Loucy (cell line): ENCODE results near the gene SORBS1.

ENCODE experiments used
- H2AFZ ChIP-seq: fragments of 200-600 bp; sonication (generic); 2 replicates; pipeline ENCODE4 v1.6.0; 2016; ENCODE audit warnings: antibody characterized with exemption, mild to moderate bottlenecking, low read length, moderate library complexity
- H3F3A ChIP-seq: fragments of 200-600 bp; 2 replicates; pipeline ENCODE4 v1.6.0; 2016; ENCODE audit warnings: antibody characterized with exemption, low read depth, mild to moderate bottlenecking
- H3K27me3 ChIP-seq: fragments of 200-600 bp; sonication (generic); 2 replicates; pipeline ENCODE4 v1.6.1; 2014; ENCODE audit warnings: low read length, mild to moderate bottlenecking; ENCODE audit not compliant: insufficient read depth, poor library complexity, severe bottlenecking
- H3K36me3 ChIP-seq: fragments of 200-600 bp; sonication (generic); 2 replicates; pipeline ENCODE4 v1.6.1; 2016; ENCODE audit warnings: low read length; ENCODE audit not compliant: insufficient read depth
- H3K4me1 ChIP-seq: fragments of 200-600 bp; sonication (generic); 2 replicates; pipeline ENCODE4 v1.5.1; 2014; ENCODE audit warnings: low read length, mild to moderate bottlenecking; ENCODE audit not compliant: insufficient read depth, poor library complexity, severe bottlenecking
- H3K4me2 ChIP-seq: fragments of 200-600 bp; sonication (generic); 2 replicates; pipeline ENCODE4 v1.6.0; 2014; ENCODE audit warnings: antibody characterized with exemption, low read length, low read depth, mild to moderate bottlenecking; ENCODE audit not compliant: poor library complexity, severe bottlenecking
- H3K4me3 ChIP-seq: fragments of 200-600 bp; sonication (generic); 2 replicates; pipeline ENCODE4 v1.5.1; 2014; ENCODE audit warnings: low read length, mild to moderate bottlenecking, mixed read lengths; ENCODE audit not compliant: poor library complexity, severe bottlenecking
- H3K79me2 ChIP-seq: fragments of 200-600 bp; sonication (generic); 2 replicates; pipeline ENCODE4 v1.6.1; 2014; ENCODE audit warnings: low read length; ENCODE audit not compliant: insufficient read depth
- H3K9ac ChIP-seq: fragments of 200-600 bp; sonication (generic); 2 replicates; pipeline ENCODE4 v1.6.0; 2014; ENCODE audit warnings: mild to moderate bottlenecking, low read depth, low read length, moderate library complexity; ENCODE audit not compliant: poor library complexity, severe bottlenecking
- H3K9me2 ChIP-seq: fragments of 200-600 bp; sonication (generic); replicated peaks from 2 replicates; pipeline ENCODE4 v1.6.1; 2016; ENCODE audit warnings: low read depth, low read length, mixed read lengths
- H3K9me3 ChIP-seq: fragments of 200-600 bp; sonication (generic); 2 replicates; pipeline ENCODE4 v1.6.1; 2014; ENCODE audit warnings: mild to moderate bottlenecking, antibody characterized with exemption, low read length, low read depth; ENCODE audit not compliant: insufficient read depth
- H4K20me1 ChIP-seq: fragments of 200-600 bp; sonication (generic); 2 replicates; pipeline ENCODE4 v1.6.0; 2014; ENCODE audit warnings: antibody characterized with exemption, low read length, mild to moderate bottlenecking; ENCODE audit not compliant: insufficient read depth, poor library complexity, severe bottlenecking
- EZH2phosphoT487 ChIP-seq: fragments of 200-600 bp; IDR thresholded peaks from 2 replicates; pipeline ENCODE4 v1.6.1; 2018; ENCODE audit warnings: antibody characterized with exemption, mild to moderate bottlenecking, moderate library complexity, borderline replicate concordance
- TF ChIP-seq, protein P1 (sequence below): fragments of 200-600 bp; sonication (generic); conservative IDR thresholded peaks from 2 replicates; pipeline ENCODE4 v1.5.1; 2014; ENCODE audit warnings: mild to moderate bottlenecking, antibody characterized with exemption, low read length

SORBS1 gene

DNA sequence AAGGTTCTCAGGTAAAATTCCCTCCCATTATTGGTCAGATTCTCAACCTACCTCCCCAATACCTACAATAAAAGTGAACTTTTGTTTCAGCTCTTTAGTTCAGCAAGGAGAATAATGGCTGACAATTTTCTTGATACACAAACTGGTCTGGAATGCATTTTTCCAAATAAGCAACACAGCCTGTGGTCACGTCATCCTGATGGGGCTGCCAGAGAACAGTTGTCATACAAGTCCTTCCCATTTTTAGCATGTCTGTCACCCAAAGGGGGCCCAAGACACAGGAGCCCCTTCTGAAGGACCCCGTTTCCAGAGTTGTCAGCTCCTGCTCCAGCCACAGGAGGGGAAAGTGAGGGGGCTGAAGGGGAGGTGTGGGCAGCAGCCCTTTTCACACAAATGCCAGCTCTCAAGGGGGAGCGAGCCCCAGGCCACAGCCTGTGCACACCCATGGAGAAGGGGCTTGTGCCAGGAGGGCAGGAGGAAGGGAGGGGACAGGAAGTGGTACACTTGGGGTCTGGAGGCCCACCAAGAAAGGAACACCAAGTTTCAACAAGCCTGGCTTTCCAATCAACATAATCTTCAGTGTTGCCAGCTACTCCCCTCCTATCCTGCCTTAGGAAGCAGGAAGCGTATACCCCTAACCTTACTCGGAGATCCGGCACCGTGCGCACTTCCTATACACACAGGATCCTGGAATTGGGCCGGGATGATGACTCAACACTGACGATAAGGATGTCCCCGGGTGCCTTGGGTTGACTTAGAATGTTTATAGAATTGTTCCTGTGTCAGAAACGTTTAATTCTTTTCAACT is 227.0 kb downstream of the SORBS1 start:
- Histone ChIP-seq H3F3A (no peaks in the 10 kb centered on the region), H2AFZ (peak overlapping the region; percentile 37), H4K20me1 (no peaks in the 10 kb centered on the region), H3K9me3 (no peaks in the 10 kb centered on the region), H3K4me1 (peaks cover 20% of the 10 kb centered on the region), H3K79me2 (no peaks in the 10 kb centered on the region), H3K4me3 (no peak overlapping the region), H3K27me3 (no peaks in the 10 kb centered on the region), H3K36me3 (no peaks in the 10 kb centered on the region), H3K4me2 (peak overlapping the region; percentile 19), H3K9me2 (no peaks in the 10 kb centered on the region), H3K9ac (peak overlapping the region; percentile 11)
- no peak for TF ChIP-seq EZH2phosphoT487
- TF ChIP-seq, protein P1, sequence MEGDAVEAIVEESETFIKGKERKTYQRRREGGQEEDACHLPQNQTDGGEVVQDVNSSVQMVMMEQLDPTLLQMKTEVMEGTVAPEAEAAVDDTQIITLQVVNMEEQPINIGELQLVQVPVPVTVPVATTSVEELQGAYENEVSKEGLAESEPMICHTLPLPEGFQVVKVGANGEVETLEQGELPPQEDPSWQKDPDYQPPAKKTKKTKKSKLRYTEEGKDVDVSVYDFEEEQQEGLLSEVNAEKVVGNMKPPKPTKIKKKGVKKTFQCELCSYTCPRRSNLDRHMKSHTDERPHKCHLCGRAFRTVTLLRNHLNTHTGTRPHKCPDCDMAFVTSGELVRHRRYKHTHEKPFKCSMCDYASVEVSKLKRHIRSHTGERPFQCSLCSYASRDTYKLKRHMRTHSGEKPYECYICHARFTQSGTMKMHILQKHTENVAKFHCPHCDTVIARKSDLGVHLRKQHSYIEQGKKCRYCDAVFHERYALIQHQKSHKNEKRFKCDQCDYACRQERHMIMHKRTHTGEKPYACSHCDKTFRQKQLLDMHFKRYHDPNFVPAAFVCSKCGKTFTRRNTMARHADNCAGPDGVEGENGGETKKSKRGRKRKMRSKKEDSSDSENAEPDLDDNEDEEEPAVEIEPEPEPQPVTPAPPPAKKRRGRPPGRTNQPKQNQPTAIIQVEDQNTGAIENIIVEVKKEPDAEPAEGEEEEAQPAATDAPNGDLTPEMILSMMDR, result no peak

DNA sequence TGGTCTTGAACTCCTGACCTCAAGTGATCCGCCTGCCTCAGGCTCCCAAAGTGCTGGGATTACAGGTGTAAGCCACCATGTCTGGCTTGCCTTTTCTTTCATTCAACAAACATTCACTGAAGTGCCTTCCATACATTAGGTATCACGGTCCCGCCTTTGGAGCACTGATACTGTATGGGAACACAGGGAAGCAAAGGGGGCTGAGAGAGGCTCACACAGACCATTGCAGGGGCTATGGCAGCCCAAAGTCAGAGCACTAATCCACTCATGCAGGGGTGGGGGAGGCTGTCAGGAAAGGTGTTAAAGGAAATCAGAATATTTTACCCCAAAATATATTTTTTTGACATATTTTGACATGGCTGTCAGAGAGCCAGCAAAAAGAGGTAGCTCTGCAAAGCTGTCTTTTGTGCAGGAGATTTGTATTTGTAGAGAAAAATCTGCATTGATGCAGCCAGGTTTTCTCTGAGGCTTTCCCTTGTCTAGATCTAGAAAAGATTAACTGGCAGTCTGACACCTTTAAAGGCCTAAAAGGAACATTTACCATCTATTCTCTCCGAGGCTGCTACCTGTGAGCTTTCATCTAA is 228.4 kb downstream of the SORBS1 start:
- Histone ChIP-seq H2AFZ (no peak overlapping the region), H3K9me2 (no peaks in the 10 kb centered on the region), H3K4me2 (no peak overlapping the region), H3K4me1 (peaks cover 27% of the 10 kb centered on the region), H3K36me3 (no peaks in the 10 kb centered on the region), H3K9me3 (no peaks in the 10 kb centered on the region), H3F3A (no peaks in the 10 kb centered on the region), H3K4me3 (no peak overlapping the region), H3K79me2 (no peaks in the 10 kb centered on the region), H3K9ac (no peak overlapping the region), H4K20me1 (no peaks in the 10 kb centered on the region), H3K27me3 (no peaks in the 10 kb centered on the region)
- TF ChIP-seq, protein P1, result no peak
- no peak for TF ChIP-seq EZH2phosphoT487

DNA sequence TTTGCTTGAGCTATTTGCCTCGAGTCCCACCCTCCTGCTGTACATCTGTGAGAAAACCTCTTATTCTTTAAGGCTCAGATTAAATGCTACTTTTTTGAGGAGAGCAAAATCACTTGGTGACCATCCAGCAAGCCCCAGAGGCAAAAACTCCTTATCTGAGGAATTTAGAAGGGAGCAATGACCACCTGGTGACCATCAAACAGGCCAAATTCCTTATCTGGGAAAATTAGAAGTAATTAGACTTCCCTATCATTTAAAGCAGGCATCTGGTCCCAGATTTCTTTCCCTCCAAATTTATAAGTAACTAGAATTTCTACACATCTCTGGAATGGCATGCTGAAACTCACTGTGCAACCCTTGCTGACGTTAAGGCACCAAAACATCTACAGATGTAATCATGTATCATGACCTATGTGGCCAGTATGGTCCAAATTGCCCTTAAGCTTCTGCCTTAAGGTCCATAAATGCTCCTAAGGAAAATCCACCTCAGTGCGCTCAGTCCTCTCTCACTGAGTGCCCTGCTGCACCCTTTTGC is 229.5 kb downstream of the SORBS1 start:
- Histone ChIP-seq H3K79me2 (no peaks in the 10 kb centered on the region), H3K4me3 (no peak overlapping the region), H3K9me3 (no peaks in the 10 kb centered on the region), H3K36me3 (no peaks in the 10 kb centered on the region), H3K27me3 (no peaks in the 10 kb centered on the region), H3K4me1 (peaks cover 34% of the 10 kb centered on the region), H3K9me2 (no peaks in the 10 kb centered on the region), H3K9ac (no peak overlapping the region), H4K20me1 (no peaks in the 10 kb centered on the region), H3K4me2 (no peak overlapping the region), H3F3A (no peaks in the 10 kb centered on the region), H2AFZ (no peak overlapping the region)
- TF ChIP-seq EZH2phosphoT487, result no peak
- TF ChIP-seq, protein P1, result no peak
